Epidermal melanocyte (primary cell): ENCODE data around the gene SBK1.
"Not testable (repeated sequence)": the region's sequence is repeated elsewhere in the genome, so short reads cannot be mapped to it uniquely, and the experiment has no call there.

ENCODE experiments used
- DNase-seq: peaks from one replicate; pipeline ENCODE4 v3.0.0; 2011; ENCODE audit warnings: low spot score; ENCODE audit not compliant: insufficient read length

Gene SBK1

DNA sequence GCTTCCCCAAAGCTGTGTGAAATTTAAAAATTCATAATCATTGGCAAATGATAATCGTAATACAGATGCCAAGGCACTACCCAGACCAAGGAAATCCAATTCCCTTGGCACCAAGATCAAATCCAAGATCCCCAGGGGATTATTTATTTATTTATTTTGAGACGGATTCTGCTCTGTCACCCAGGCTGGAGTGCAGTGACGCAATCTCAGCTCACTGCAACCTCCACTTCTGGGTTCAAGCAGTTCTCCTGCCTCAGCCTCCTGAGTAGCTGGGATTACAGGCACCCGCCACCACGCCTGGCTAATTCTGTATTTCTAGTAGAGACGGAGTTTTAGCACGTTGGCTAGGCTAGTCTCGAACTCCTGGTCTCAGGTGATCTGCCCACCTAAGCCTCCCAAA, 43.4 kb downstream of the SBK1 start:
- not testable (repeated sequence) for DNase-seq

GRCh38 chr16:28336940-28337710, 44.8 kb downstream of the SBK1 start:
- DNase-seq = not testable (repeated sequence)

DNA sequence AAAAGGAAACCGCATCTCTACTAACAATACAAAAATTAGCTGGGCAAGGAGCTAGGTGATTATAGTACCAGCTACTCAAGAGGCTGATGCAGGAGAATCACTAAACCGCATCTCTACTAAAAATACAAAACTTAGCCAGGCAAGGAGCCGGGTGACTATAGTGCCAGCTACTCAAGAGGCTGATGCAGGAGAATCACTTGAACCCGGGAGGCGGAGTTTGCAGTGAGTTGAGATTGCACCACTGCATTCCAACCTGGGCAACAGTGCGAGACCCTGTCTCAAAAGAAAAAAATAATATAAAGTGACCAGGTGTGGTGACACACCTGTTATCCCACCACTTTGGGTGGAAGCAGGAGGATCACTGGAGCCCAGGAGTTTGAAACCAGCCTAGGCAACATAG, 45.9 kb downstream of the SBK1 start:
- not testable (repeated sequence) for DNase-seq

DNA sequence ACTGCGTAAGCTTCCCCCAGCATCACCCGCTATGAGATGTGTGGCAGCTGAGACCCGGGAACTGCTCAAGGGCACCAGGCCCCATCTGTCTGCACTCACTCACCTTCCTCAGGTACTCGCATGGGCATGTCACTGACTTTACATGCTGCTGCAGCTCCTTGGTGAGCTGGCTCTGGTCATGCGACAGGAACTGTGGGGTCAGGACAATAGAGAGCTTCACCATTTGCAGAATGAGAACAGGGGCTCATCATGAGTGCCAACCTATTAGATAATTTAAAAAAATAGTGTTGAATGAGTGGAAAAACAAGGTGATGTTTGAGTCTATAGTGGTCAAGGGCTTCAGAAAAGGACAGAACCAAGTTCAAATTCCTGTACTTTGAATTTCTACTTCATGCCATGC, 70.3 kb downstream of the SBK1 start:
- not testable (repeated sequence) for DNase-seq

DNA sequence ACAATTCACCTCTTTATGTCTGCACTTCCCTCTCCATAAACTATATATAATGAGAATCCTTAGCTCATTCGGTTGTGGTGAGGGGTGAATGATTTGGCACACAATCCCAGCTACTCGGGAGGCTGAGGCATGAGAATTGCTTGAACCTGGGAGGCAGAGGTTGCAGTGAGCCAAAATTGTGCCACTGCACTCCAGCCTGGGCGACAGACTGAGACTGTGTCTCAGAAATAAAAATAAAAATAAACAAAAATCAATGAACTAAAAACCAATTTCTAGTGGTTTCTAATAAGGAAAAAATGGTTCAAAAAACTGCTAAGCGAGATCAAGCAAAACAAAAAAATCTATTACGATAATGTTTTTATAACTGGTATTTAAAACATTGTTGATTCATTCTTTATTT, 71.1 kb downstream of the SBK1 start, which contains the start of gene NPIPB6:
Gene NPIPB6, minus strand, starts transcription at position 101 of the 400 bp plus-strand sequence. CDS start 686 bp downstream, outside the sequence.
- DNase-seq = not testable (repeated sequence)

DNA sequence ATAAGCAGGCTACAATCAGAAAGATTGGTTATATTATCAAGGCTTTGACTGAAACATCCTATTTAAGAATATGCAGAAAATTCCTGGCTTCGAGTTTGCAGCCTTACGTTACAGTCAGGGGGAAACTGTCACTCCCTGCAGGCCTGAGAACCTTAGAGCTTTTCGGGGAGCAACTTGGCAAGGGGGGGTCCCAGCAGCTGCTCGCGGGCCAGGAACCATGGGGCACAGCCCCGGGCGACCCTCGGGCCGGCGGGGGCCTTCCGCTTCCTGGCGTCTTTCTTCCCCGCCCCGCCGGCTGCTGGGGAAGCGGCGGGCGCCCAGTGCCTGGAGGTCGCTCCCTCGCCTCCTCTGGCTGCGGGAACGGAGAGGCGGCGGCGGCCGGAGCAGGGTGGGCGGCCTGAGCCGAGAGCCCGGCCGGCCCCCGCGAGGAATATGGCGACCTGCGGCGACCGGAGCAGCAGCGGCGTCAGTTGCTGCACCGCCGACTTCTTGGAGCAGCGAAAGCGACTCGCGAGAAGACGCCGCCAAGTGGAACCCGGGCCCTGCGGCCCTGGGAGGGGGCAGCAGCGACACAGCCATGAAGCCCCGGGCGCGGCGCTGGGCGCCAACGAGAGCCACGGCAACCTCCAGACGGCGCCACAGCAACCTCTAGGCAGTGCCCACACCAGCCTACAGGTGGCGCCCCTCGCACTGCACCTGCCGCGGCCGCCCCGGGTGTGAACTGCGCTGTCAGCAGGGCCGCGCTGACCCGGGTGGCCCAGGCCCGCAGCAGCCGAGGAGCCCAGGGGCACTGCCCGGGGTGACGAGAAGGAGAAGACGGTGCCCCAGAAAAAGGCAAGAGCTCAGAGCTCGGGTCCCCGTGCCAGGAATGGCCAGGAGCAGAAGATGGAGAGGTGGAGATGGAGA, 72.2 kb downstream of the SBK1 start:
- DNase-seq = not testable (repeated sequence)

- not testable (repeated sequence) for DNase-seq
Observed at GRCh38 chr16:28367926-28368325, 75.6 kb downstream of the SBK1 start.
